SK-N-SH (cell line): ENCODE measurements around the gene CUL9. TPM values are rescaled to one million over a fixed set of nuclear protein-coding genes. Genes with fewer than 3 reads are reported as not detected.
"Not testable (repeated sequence)": the region's sequence is repeated elsewhere in the genome, so short reads cannot be mapped to it uniquely, and the experiment has no call there.

Experiments used
- CTCF ChIA-PET: fragments of 300-600, 350-600 bp; formaldehyde crosslinking; extraction: SDS; loops from one replicate; lab custom pipeline; 2021; lab: Yijun Ruan, JAX
- POLR2A ChIA-PET: fragments of 350-600 bp; sonication (Branson Sonifier 250); formaldehyde crosslinking; extraction: SDS; loops from one replicate; lab custom pipeline; 2020; ENCODE audit warnings: antibody characterized with exemption, inconsistent platforms; lab: Yijun Ruan, JAX
- DNase-seq: peaks from one replicate; pipeline ENCODE4 v3.0.0; 2012
- H2AFZ ChIP-seq: fragments of 200-600 bp; sonication (generic); 2 replicates; pipeline ENCODE4 v1.8.1; 2016; ENCODE audit warnings: antibody characterized with exemption, mild to moderate bottlenecking, low read depth
- H3F3A ChIP-seq: fragments of 200-600 bp; sonication (generic); replicated peaks from 2 replicates; pipeline ENCODE3; 2016; ENCODE audit warnings: antibody characterized with exemption, mild to moderate bottlenecking; ENCODE audit not compliant: insufficient read depth
- H3K27ac ChIP-seq, 2 experiments: fragments of 200-500 bp in 1 of 2; fragments of 200-600 bp in 1 of 2; sonication (Bioruptor generic) in 1 of 2; sonication (generic), shearing (Covaris generic) in 1 of 2; 2 replicates each; pipeline versions ENCODE4 v1.5.1 to v1.6.1; 2014 to 2016; ENCODE audit warnings: low read depth in 2 of 2, inconsistent platforms in 1 of 2, low read length in 1 of 2, mild to moderate bottlenecking in 1 of 2, mixed read lengths in 1 of 2
- H3K27me3 ChIP-seq: fragments of 200-600 bp; sonication (generic), shearing (Covaris generic); 2 replicates; pipeline ENCODE4 v1.6.1; 2016; ENCODE audit warnings: mixed run types; ENCODE audit not compliant: insufficient read depth
- H3K36me3 ChIP-seq, 2 experiments: fragments of 200-500 bp in 1 of 2; fragments of 200-600 bp in 1 of 2; sonication (Bioruptor generic) in 1 of 2; sonication (generic) in 1 of 2; replicated peaks in 1 of 2; 2 replicates each; pipeline versions ENCODE3 to v1.5.1; 2014 to 2016; ENCODE audit warnings: low read length in 1 of 2, mild to moderate bottlenecking in 1 of 2; ENCODE audit not compliant: insufficient read depth in 2 of 2, control insufficient read depth in 1 of 2
- H3K4me1 ChIP-seq, 2 experiments: fragments of 200-500 bp in 1 of 2; fragments of 200-600 bp in 1 of 2; sonication (Bioruptor generic) in 1 of 2; sonication (generic), shearing (Covaris generic) in 1 of 2; 2 replicates each; pipeline versions ENCODE4 v1.5.1 to v1.6.1; 2014 to 2016; ENCODE audit warnings: low read depth in 1 of 2, low read length in 1 of 2, mixed run types in 1 of 2; ENCODE audit not compliant: insufficient read depth in 2 of 2, control insufficient read depth in 1 of 2
- H3K4me2 ChIP-seq: fragments of 200-600 bp; sonication (generic), shearing (Covaris generic); 2 replicates; pipeline ENCODE4 v1.6.1; 2017; ENCODE audit warnings: mixed run types
- H3K4me3 ChIP-seq, 2 experiments: fragments of 200-500 bp in 1 of 2; fragments of 200-600 bp in 1 of 2; sonication (Bioruptor generic) in 1 of 2; sonication (generic), shearing (Covaris generic) in 1 of 2; 2 replicates each; pipeline versions ENCODE4 v1.5.1 to v1.8.1; 2014 to 2016; ENCODE audit warnings: low read depth in 2 of 2, inconsistent platforms in 1 of 2, low read length in 1 of 2, mild to moderate bottlenecking in 1 of 2, mixed read lengths in 1 of 2, moderate library complexity in 1 of 2
- H3K79me2 ChIP-seq: fragments of 200-600 bp; sonication (generic); 2 replicates; pipeline ENCODE4 v1.8.1; 2017; ENCODE audit warnings: mild to moderate bottlenecking; ENCODE audit not compliant: insufficient read depth
- H3K9ac ChIP-seq: fragments of 200-600 bp; sonication (generic); 2 replicates; pipeline ENCODE4 v1.6.1; 2017; ENCODE audit warnings: mixed run types
- H3K9me2 ChIP-seq: fragments of 200-600 bp; sonication (generic); 2 replicates; pipeline ENCODE4 v1.6.1; 2017; ENCODE audit warnings: mixed run types
- H3K9me3 ChIP-seq: fragments of 200-600 bp; sonication (generic); 2 replicates; pipeline ENCODE4 v1.6.1; 2017; ENCODE audit warnings: mixed run types, mild to moderate bottlenecking, moderate library complexity
- H4K20me1 ChIP-seq: fragments of 200-600 bp; sonication (generic); 2 replicates; pipeline ENCODE4 v1.6.1; 2017; ENCODE audit warnings: mild to moderate bottlenecking, mixed run types; ENCODE audit not compliant: insufficient read depth
- CTCF ChIP-seq: fragments of 200-600 bp; sonication (generic); IDR thresholded peaks from 2 replicates; pipeline ENCODE4 v1.6.1; 2017; ENCODE audit warnings: antibody characterized with exemption, mild to moderate bottlenecking, moderate library complexity
- ELF1 ChIP-seq: IDR thresholded peaks from 2 replicates; pipeline ENCODE4 v1.4.0; 2012
- EP300 ChIP-seq, 2 experiments: IDR thresholded peaks; 2 replicates each; pipeline versions ENCODE4 v1.4.0 to v1.6.1; 2012; ENCODE audit warnings: borderline replicate concordance in 1 of 2, low read depth in 1 of 2, low read length in 1 of 2
- EZH2phosphoT487 ChIP-seq: fragments of 200-600 bp; sonication (generic); IDR thresholded peaks from 2 replicates; pipeline ENCODE4 v1.6.1; 2017; ENCODE audit warnings: low read depth, mixed run types, mild to moderate bottlenecking, antibody characterized with exemption, moderate library complexity, borderline replicate concordance
- FOSL2 ChIP-seq: IDR thresholded peaks from 2 replicates; pipeline ENCODE4 v1.4.0; 2012; ENCODE audit warnings: low read depth, mild to moderate bottlenecking, moderate library complexity, borderline replicate concordance
- FOXJ3 ChIP-seq: sonication (generic); formaldehyde crosslinking; IDR thresholded peaks from 2 replicates; pipeline ENCODE4 v1.5.1; 2020; ENCODE audit warnings: mild to moderate bottlenecking, missing genetic modification reagents
- GABPA ChIP-seq: IDR thresholded peaks from 2 replicates; pipeline ENCODE4 v1.4.0; 2012; ENCODE audit warnings: low read depth, mild to moderate bottlenecking
- GATA2 ChIP-seq: sonication (generic); formaldehyde crosslinking; IDR thresholded peaks from 2 replicates; pipeline ENCODE4 v1.5.0; 2020; ENCODE audit warnings: mild to moderate bottlenecking, missing genetic modification reagents
- JUND ChIP-seq: IDR thresholded peaks from 2 replicates; pipeline ENCODE4 v1.4.0; 2012
- MAX ChIP-seq: IDR thresholded peaks from 2 replicates; pipeline ENCODE4 v1.4.0; 2012; ENCODE audit warnings: low read depth
- MXI1 ChIP-seq: IDR thresholded peaks from 2 replicates; pipeline ENCODE4 v1.6.1; 2012; ENCODE audit warnings: mild to moderate bottlenecking, low read depth, low read length, improper control_type of control experiment
- NFIC ChIP-seq: IDR thresholded peaks from 2 replicates; pipeline ENCODE4 v1.4.0; 2012; ENCODE audit warnings: borderline replicate concordance
- NRF1 ChIP-seq: IDR thresholded peaks from 2 replicates; pipeline ENCODE4 v1.6.1; 2012; ENCODE audit warnings: low read depth, mild to moderate bottlenecking, low read length
- POLR2AphosphoS5 ChIP-seq: IDR thresholded peaks from 2 replicates; pipeline ENCODE4 v1.6.1; 2012; ENCODE audit warnings: low read depth, low read length
- RCOR1 ChIP-seq: fragments of 150-350 bp; IDR thresholded peaks from 2 replicates; pipeline ENCODE4 v1.6.1; 2017; ENCODE audit warnings: antibody characterized with exemption, low read length
- RFX5 ChIP-seq: IDR thresholded peaks from 2 replicates; pipeline ENCODE4 v1.6.1; 2012; ENCODE audit warnings: mild to moderate bottlenecking, improper control_type of control experiment, low read length
- RXRA ChIP-seq: IDR thresholded peaks from 2 replicates; pipeline ENCODE4 v1.4.0; 2012; ENCODE audit warnings: low read depth, mild to moderate bottlenecking, borderline replicate concordance
- SMC3 ChIP-seq: IDR thresholded peaks from 2 replicates; pipeline ENCODE4 v1.6.1; 2012; ENCODE audit warnings: low read depth, low read length, improper control_type of control experiment
- TAF1 ChIP-seq: IDR thresholded peaks from 2 replicates; pipeline ENCODE4 v1.6.1; 2012; ENCODE audit warnings: low read depth, mild to moderate bottlenecking, low read length, moderate library complexity, borderline replicate concordance
- TCF12 ChIP-seq: IDR thresholded peaks from 2 replicates; pipeline ENCODE4 v1.4.0; 2012
- USF1 ChIP-seq: IDR thresholded peaks from 2 replicates; pipeline ENCODE4 v1.4.0; 2012; ENCODE audit warnings: low read depth, borderline replicate concordance
- WGBS: methylation state at CpG from one replicate; pipeline ENCODE4 v1.1.6; 2017; ENCODE audit warnings: low lambda C conversion rate; 5-methylcytosine and 5-hydroxymethylcytosine counted together
- polyA plus RNA-seq, 3 experiments: library from polyadenylated mRNA; depleted of rRNA; stranded (reverse); fragments of >200 nt; gene quantifications; 2 replicates each; pipeline ENCODE4 v1.2.3, GENCODE V29; 2012

CUL9 gene
- polyA plus RNA-seq, 1 of the 3 experiments (the other 2 are of a cell fraction), result 37.7 TPM

- TF ChIP-seq CTCF (no peak), SMC3 (no peak), ELF1 (peak; percentile 97), RFX5 (no peak), USF1 (peak; percentile 80), GATA2 (CRISPR knock-in tag) (no peak)
Observed at GRCh38 chr6:43181942-43182860, at the start of gene CUL9 (continued).

GRCh38 chr6:43138267-43138666, 43.7 kb upstream of the CUL9 start:
- TF ChIP-seq RXRA (no peak), JUND (no peak), RCOR1 (no peak), NFIC (no peak), FOSL2 (no peak), FOXJ3 (CRISPR knock-in tag) (no peak), MAX (no peak), GABPA (no peak), GATA2 (CRISPR knock-in tag) (no peak), POLR2AphosphoS5 (no peak), TCF12 (no peak), CTCF (no peak), NRF1 (no peak), EP300 (IDR thresholded peaks at IDR 0.05; ENCODE audit: borderline replicate concordance in 1 of 2, low read depth in 1 of 2, low read length in 1 of 2) (no peak), EZH2phosphoT487 (no peak), ELF1 (no peak), SMC3 (no peak), MXI1 (no peak), RFX5 (no peak), TAF1 (no peak)
- TF ChIP-seq, all 33 proteins: peak for 0
- no peak overlapping the region for H3K4me3 ChIP-seq
- no peaks in the 10 kb centered on the region for H4K20me1 ChIP-seq
- peaks cover 5 to 9% of the 10 kb centered on the region in 2 experiments for H3K36me3 ChIP-seq
- 84% methylated on average over 3 of the region's 3 CpGs for WGBS
- POLR2A ChIA-PET, result no interaction called here
- H3K4me2 ChIP-seq, result no peak overlapping the region
- H3K9me2 ChIP-seq, result no peaks in the 10 kb centered on the region
- H3K9me3 ChIP-seq, result no peaks in the 10 kb centered on the region
- H3F3A ChIP-seq, result peaks cover 9% of the 10 kb centered on the region
- no peak overlapping the region for H3K27ac ChIP-seq
- DNase-seq, result no peak
- peaks cover 2 to 6% of the 10 kb centered on the region in 2 experiments; a peak in 2 of 4 replicates for H3K4me1 ChIP-seq
- H2AFZ ChIP-seq, result no peak overlapping the region
- no peaks in the 10 kb centered on the region for H3K79me2 ChIP-seq
- CTCF ChIA-PET, result interaction anchor here (2.1 kb wide), 1 partner anchor 9 kb away, joined by 6 read pairs; no protein-coding TSS in a partner anchor
- no peaks in the 10 kb centered on the region for H3K27me3 ChIP-seq
- no peak overlapping the region for H3K9ac ChIP-seq

GRCh38 chr6:43139973-43140372, 42.0 kb upstream of the CUL9 start:
- H3K9ac ChIP-seq, H3K4me2 ChIP-seq, H3K27ac ChIP-seq, H3K27me3 ChIP-seq, H2AFZ ChIP-seq, H3K79me2 ChIP-seq, H3K9me2 ChIP-seq, DNase-seq, H3K9me3 ChIP-seq, H3K36me3 ChIP-seq, POLR2A ChIA-PET, H3K4me3 ChIP-seq, H4K20me1 ChIP-seq: not testable (repeated sequence)
- 95% methylated on average over 10 of the region's 11 CpGs for WGBS
- H3K4me1 ChIP-seq, result peaks cover 8 to 11% of the 10 kb centered on the region in 2 experiments; a peak in 3 of 4 replicates
- H3F3A ChIP-seq, result peaks cover 15% of the 10 kb centered on the region
- CTCF ChIA-PET, result interaction anchor here (2.1 kb wide), 1 partner anchor 11 kb away, joined by 6 read pairs; no protein-coding TSS in a partner anchor
